Psoas muscle (tissue), 8 donors: ENCODE measurements around the gene CLINT1. TPM values are rescaled to one million over a fixed set of nuclear protein-coding genes. Genes with fewer than 3 reads are reported as not detected.

ENCODE experiments used
- ATAC-seq, 4 donors: fragments of 200-7000 bp; cut with Tn5 transposase; one replicate each; pipeline ENCODE4 v1.9.1; 2020; ENCODE audit warnings: moderate library complexity in 3 of 4, mild to moderate bottlenecking in 2 of 4
- DNase-seq, 2 donors: peaks; one replicate each; pipeline ENCODE4 v3.0.0-alpha.2; 2020
- H3K27ac ChIP-seq: fragments of 200-600 bp; one replicate; pipeline ENCODE4 v1.8.0; 2022
- H3K27me3 ChIP-seq, 3 donors: fragments of 200-600 bp in 1 of 3; one replicate each; pipeline versions ENCODE4 v1.6.1 to v1.8.0; 2013 to 2022; ENCODE audit warnings: low read length in 2 of 3, mild to moderate bottlenecking in 2 of 3, moderate library complexity in 1 of 3; ENCODE audit not compliant: insufficient read depth in 3 of 3
- H3K36me3 ChIP-seq, 2 donors: fragments of 200-600 bp in 1 of 2; one replicate each; pipeline versions ENCODE4 v1.6.1 to v1.8.0; 2013 to 2022; ENCODE audit warnings: low read depth in 1 of 2, mild to moderate bottlenecking in 1 of 2, moderate library complexity in 1 of 2; ENCODE audit not compliant: insufficient read depth in 1 of 2
- H3K4me1 ChIP-seq: fragments of 200-600 bp; one replicate; pipeline ENCODE4 v1.8.0; 2022
- H3K4me3 ChIP-seq: fragments of 200-600 bp; one replicate; pipeline ENCODE4 v1.8.0; 2022; ENCODE audit warnings: mild to moderate bottlenecking
- H3K9me3 ChIP-seq: fragments of 200-600 bp; one replicate; pipeline ENCODE4 v1.8.0; 2022
- WGBS, 3 donors: extraction: QIAGEN DNeasy Blood & Tissue Kit; methylation state at CpG; one replicate each; pipeline versions ENCODE4 v1.1.6 to v1.1.7; 2013; 5-methylcytosine and 5-hydroxymethylcytosine counted together
- intact Hi-C, 2 donors: fragments of 100-400 bp; cut with DNase I; formaldehyde crosslinking; loops; one replicate each; pipeline versions ENCODE4 v1.11.0 to v1.14.2; 2022
- polyA plus RNA-seq, 3 donors: library from polyadenylated mRNA; stranded (reverse); fragments of 200-250 nt; gene quantifications; one replicate each; pipeline ENCODE4 v1.2.3, GENCODE V29; 2013
- total RNA-seq, 4 donors: library from RNA; stranded (reverse); fragmentation: NEBNext Ultra II Directional in 2 of 4; extraction: Animal tissue kit (Norgen Biotek cat#: 25700) in 2 of 4; gene quantifications; one replicate each; pipeline versions ENCODE4 v1.2.1 to v1.2.4, GENCODE V29; 2021 to 2023
- TF ChIP-seq, protein P1 (sequence below): fragments of 200-600 bp; IDR thresholded peaks from one replicate; pipeline ENCODE4 v1.8.0; 2022; ENCODE audit warnings: antibody characterized with exemption
- donor health status: healthy with polysubstance abuse.
- donor health status: DM: no; HTN: no; CAD: no; lungs with moderate emphysema.
- donor health status: Bipolar disorder and iron deficiency.
- donor health status: healthy.
- donor health status: DM: yes; HTN: yes; CAD: no.
- donor health status: DM: no; HTN: no; CAD: no.
- donor health status: DM: no; HTN: no; CAD: no.
- donor health status: DM: yes; HTN: yes; CAD: no.

The CLINT1 gene
- total and polyA plus RNA-seq, 7 donors: 37.9 to 89.7 (median 67.5) TPM

GRCh38 chr5:157866536-157866935 lies 7.6 kb upstream of the CLINT1 start:
- Histone ChIP-seq H3K9me3 (no peaks in the 10 kb centered on the region), H3K27ac (no peak overlapping the region), H3K27me3 (no peaks in the 10 kb centered on the region), H3K36me3 (no peaks in the 10 kb centered on the region), H3K4me1 (no peaks in the 10 kb centered on the region), H3K4me3 (no peak overlapping the region)
- 43 to 69% (median 45%) methylated on average over 2 of the region's 2 CpGs for WGBS, 3 donors
- TF ChIP-seq, protein P1, sequence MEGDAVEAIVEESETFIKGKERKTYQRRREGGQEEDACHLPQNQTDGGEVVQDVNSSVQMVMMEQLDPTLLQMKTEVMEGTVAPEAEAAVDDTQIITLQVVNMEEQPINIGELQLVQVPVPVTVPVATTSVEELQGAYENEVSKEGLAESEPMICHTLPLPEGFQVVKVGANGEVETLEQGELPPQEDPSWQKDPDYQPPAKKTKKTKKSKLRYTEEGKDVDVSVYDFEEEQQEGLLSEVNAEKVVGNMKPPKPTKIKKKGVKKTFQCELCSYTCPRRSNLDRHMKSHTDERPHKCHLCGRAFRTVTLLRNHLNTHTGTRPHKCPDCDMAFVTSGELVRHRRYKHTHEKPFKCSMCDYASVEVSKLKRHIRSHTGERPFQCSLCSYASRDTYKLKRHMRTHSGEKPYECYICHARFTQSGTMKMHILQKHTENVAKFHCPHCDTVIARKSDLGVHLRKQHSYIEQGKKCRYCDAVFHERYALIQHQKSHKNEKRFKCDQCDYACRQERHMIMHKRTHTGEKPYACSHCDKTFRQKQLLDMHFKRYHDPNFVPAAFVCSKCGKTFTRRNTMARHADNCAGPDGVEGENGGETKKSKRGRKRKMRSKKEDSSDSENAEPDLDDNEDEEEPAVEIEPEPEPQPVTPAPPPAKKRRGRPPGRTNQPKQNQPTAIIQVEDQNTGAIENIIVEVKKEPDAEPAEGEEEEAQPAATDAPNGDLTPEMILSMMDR: no peak
- DNase-seq (no peak), ATAC-seq (no peak)
- intact Hi-C loops: no loop called here

- Histone ChIP-seq H3K9me3 (no peaks in the 10 kb centered on the region), H3K4me3 (no peak overlapping the region), H3K27ac (no peak overlapping the region), H3K36me3 (no peaks in the 10 kb centered on the region), H3K4me1 (no peaks in the 10 kb centered on the region), H3K27me3 (no peaks in the 10 kb centered on the region)
- TF ChIP-seq, protein P1: no peak
- WGBS, 3 donors: 65 to 72% (median 67%) methylated on average over 4 of the region's 4 CpGs
- intact Hi-C loops: no loop called here
- ATAC-seq (no peak), DNase-seq (no peak)
Measured at GRCh38 chr5:157865781-157866180, 6.8 kb upstream of the CLINT1 start.

DNA sequence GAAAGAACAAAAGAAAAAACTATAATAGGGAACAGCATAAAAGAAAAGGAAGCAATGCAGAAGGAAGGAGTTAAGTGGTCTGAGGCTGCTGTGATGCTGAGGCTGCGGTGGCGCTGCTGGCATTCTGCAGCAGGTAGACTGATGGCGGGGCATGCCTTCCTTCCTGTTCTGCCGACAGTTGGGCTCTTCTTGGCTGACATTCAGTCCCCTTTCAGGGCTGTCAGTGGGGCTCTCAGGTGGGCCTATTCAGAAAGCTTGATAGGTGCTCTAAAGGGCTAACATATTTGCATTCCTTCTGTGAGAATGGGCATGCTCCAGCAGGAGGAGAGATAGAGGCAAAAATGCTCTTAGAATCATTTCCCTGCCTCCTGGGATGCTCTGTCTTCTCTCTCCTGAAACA lies 5.1 kb upstream of the CLINT1 start:
- TF ChIP-seq, protein P1: no peak
- Histone ChIP-seq H3K9me3 (no peaks in the 10 kb centered on the region), H3K4me1 (peaks cover 6% of the 10 kb centered on the region), H3K27ac (no peak overlapping the region), H3K27me3 (no peaks in the 10 kb centered on the region), H3K4me3 (no peak overlapping the region), H3K36me3 (no peaks in the 10 kb centered on the region)
- WGBS, 3 donors: 59 to 74% (median 70%) methylated on average over 4 of the region's 4 CpGs
- no peak for DNase-seq
- intact Hi-C loops: no loop called here
- no peak for ATAC-seq

DNA sequence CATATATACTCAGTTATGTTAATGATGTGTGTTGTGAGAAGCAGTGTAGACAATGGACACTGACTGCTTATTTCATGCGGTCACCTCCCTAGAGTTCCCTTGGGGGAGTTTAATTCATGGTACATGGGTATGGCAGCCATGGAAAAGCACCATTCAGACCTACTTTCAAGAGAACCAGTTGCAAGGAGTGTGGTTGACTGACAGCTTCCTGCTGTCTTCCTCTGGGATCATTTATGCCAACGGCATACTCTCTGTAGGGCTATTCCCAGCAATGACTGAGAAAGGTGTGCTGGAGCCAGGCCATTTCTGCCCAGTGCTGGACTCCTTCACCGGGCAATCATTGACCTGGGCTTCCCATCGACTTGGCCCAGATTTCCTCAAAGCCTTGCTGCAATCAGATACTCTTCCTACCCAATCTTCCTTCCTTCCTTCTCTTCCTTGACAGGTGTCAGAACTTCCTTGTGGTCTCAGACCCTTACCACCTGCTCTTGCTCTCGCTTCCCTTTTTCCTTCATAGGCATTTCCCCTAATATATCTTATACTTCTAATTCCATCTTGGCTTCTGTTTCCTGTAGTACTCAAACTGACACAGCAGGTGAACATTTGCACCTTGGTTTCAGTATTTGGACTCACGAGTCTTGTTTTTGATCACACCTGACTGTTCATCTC lies 3.4 kb upstream of the CLINT1 start:
- TF ChIP-seq, protein P1: no peak
- DNase-seq (no peak), ATAC-seq (no peak)
- Histone ChIP-seq H3K9me3 (no peaks in the 10 kb centered on the region), H3K27me3 (no peaks in the 10 kb centered on the region), H3K4me1 (peaks cover 15% of the 10 kb centered on the region), H3K4me3 (no peak overlapping the region), H3K27ac (no peak overlapping the region), H3K36me3 (no peaks in the 10 kb centered on the region)
- 69 to 80% (median 75%) methylated on average over 6 of the region's 6 CpGs for WGBS, 3 donors
- intact Hi-C loops: no loop called here
